Right lobe of liver (tissue), 6 donors: ENCODE measurements around the gene JRKL. TPM values are rescaled to one million over a fixed set of nuclear protein-coding genes. Genes with fewer than 3 reads are reported as not detected.

Experiments used
- ATAC-seq, 4 donors: fragments of 200-7000 bp; cut with Tn5 transposase; one replicate each; pipeline ENCODE4 v1.9.1; 2020; ENCODE audit warnings: mild to moderate bottlenecking in 4 of 4, moderate library complexity in 4 of 4
- DNase-seq, 3 donors: peaks; one replicate each; pipeline ENCODE4 v3.0.0-alpha.2; 2020
- H3K27ac ChIP-seq, 3 donors: fragments of 200-600 bp; one replicate each; pipeline ENCODE4 v1.8.0; 2022
- H3K27me3 ChIP-seq, 2 donors: fragments of 200-600 bp; one replicate each; pipeline ENCODE4 v1.8.0; 2022
- H3K36me3 ChIP-seq, 4 donors: fragments of 200-600 bp; sonication (generic) in 1 of 4; one replicate each; pipeline versions ENCODE4 v1.5.1 to v1.8.0; 2017 to 2022; ENCODE audit warnings: control low read depth in 1 of 4
- H3K4me1 ChIP-seq, 4 donors: fragments of 200-600 bp; sonication (generic) in 1 of 4; one replicate each; pipeline versions ENCODE4 v1.5.1 to v1.8.0; 2017 to 2022; ENCODE audit warnings: control low read depth in 1 of 4
- H3K4me3 ChIP-seq, 3 donors: fragments of 200-600 bp; one replicate each; pipeline ENCODE4 v1.8.0; 2022
- H3K9me3 ChIP-seq, 4 donors: fragments of 200-600 bp; sonication (generic) in 1 of 4; one replicate each; pipeline versions ENCODE4 v1.5.1 to v1.8.0; 2017 to 2022; ENCODE audit warnings: control low read depth in 1 of 4
- POLR2A ChIP-seq: fragments of 450-650 bp; IDR thresholded peaks from one replicate; pipeline ENCODE4 v1.6.1; 2017; ENCODE audit warnings: antibody characterized with exemption, mild to moderate bottlenecking
- WGBS: methylation state at CpG from one replicate; pipeline ENCODE4 v1.1.6; 2018; ENCODE audit warnings: low coverage, low lambda C conversion rate; ENCODE audit not compliant: insufficient coverage; ENCODE audit errors: missing lambda C conversion rate; 5-methylcytosine and 5-hydroxymethylcytosine counted together
- intact Hi-C, 2 donors: fragments of 100-400 bp; cut with DNase I; formaldehyde crosslinking; loops; one replicate each; pipeline versions ENCODE4 v1.11.2 to v1.14.1; 2022
- total RNA-seq, 6 experiments: library from RNA; depleted of rRNA in 2 of 6; stranded (reverse); fragments of >200 nt in 2 of 6; fragmentation: NEBNext Ultra II Directional in 3 of 6; extraction: Animal tissue kit (Norgen Biotek cat#: 25700) in 3 of 6; gene quantifications; one replicate each; pipeline versions ENCODE4 v1.1.0 to v1.2.4, GENCODE V29; 2016 to 2023
- TF ChIP-seq, protein P1 (sequence below), 4 donors: fragments of 200-600 bp in 3 of 4; fragments of 450-650 bp in 1 of 4; IDR thresholded peaks; one replicate each; pipeline versions ENCODE4 v1.5.1 to v1.8.0; 2016 to 2022; ENCODE audit warnings: antibody characterized with exemption in 4 of 4, mild to moderate bottlenecking in 2 of 4
- donor health status: DM: no; HTN: yes; CAD: no.
- donor health status: DM: no; HTN: no; CAD: no.
- donor health status: DM: no; HTN: no; CAD: no.
- donor health status: DM: no; HTN: yes; CAD: no.
- donor health status: DM: no; HTN: yes; CAD: no.

Gene JRKL
- total RNA-seq, 6 experiments from 2014 or later = 0.86 to 2.7 (median 1.6) TPM

DNA sequence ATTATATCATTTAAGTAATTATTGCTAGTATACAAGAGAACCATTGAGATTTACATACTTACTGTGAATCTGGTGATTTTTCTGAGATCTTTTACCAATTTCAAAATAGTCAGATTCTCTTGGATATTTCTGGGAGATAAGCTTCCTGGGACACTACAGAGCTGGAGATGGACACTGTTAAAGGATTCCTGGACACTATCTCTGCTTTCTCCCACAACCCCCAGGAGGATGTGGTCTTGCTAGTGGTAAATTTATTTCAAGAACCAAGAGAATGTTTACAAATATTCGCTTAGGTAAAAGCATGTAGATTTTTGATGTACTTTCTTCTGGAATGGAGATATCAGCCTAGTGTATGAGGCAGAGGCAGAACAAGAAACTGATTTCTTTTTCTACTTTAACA, 13.0 kb upstream of the JRKL start:
- peaks cover 0 to 4% (median 0%) of the 10 kb centered on the region in 4 donors for H3K36me3 ChIP-seq
- H3K27me3 ChIP-seq = no peaks in the 10 kb centered on the region
- DNase-seq (no peak), ATAC-seq (no peak)
- TF ChIP-seq POLR2A = no peak
- TF ChIP-seq, protein P1, sequence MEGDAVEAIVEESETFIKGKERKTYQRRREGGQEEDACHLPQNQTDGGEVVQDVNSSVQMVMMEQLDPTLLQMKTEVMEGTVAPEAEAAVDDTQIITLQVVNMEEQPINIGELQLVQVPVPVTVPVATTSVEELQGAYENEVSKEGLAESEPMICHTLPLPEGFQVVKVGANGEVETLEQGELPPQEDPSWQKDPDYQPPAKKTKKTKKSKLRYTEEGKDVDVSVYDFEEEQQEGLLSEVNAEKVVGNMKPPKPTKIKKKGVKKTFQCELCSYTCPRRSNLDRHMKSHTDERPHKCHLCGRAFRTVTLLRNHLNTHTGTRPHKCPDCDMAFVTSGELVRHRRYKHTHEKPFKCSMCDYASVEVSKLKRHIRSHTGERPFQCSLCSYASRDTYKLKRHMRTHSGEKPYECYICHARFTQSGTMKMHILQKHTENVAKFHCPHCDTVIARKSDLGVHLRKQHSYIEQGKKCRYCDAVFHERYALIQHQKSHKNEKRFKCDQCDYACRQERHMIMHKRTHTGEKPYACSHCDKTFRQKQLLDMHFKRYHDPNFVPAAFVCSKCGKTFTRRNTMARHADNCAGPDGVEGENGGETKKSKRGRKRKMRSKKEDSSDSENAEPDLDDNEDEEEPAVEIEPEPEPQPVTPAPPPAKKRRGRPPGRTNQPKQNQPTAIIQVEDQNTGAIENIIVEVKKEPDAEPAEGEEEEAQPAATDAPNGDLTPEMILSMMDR (IDR thresholded peaks at IDR 0.05) = no peak
- intact Hi-C loops = no loop called here
- WGBS = 100% methylated on average over 1 of the region's 1 CpG
- no peaks in the 10 kb centered on the region for H3K9me3 ChIP-seq
- no peak overlapping the region for H3K4me3 ChIP-seq
- no peaks in the 10 kb centered on the region for H3K4me1 ChIP-seq
- H3K27ac ChIP-seq = no peak overlapping the region

DNA sequence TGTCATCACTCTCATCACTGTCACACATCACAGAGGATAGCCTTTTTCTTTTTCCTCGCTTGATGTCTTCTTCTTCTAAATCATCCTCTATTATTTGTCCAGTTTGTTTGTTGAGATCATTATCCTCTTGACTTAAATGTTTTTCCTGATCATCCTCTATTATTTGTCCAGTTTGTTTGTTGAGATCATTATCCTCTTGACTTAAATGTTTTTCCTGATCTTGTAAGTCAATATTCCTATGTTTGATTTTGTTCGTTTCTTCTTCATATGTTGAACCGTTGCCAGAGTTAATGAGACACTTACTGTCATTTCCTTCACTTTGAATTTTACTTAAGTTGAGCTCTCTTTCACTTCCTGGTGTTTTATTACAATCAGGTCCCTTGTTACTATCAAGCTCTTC, 5.7 kb upstream of the JRKL start:
- 63% methylated on average over 3 of the region's 3 CpGs for WGBS
- intact Hi-C loops = no loop called here
- no peaks in the 10 kb centered on the region for H3K9me3 ChIP-seq
- TF ChIP-seq, protein P1 (IDR thresholded peaks at IDR 0.05) = no peak
- no peak for TF ChIP-seq POLR2A
- no peak for ATAC-seq
- DNase-seq = no peak
- H3K4me1 ChIP-seq = peaks cover 0 to 7% (median 2%) of the 10 kb centered on the region in 4 donors
- no peak overlapping the region for H3K27ac ChIP-seq
- H3K36me3 ChIP-seq = peaks cover 0 to 12% (median 0%) of the 10 kb centered on the region in 4 donors
- no peaks in the 10 kb centered on the region for H3K27me3 ChIP-seq
- no peak overlapping the region for H3K4me3 ChIP-seq

DNA sequence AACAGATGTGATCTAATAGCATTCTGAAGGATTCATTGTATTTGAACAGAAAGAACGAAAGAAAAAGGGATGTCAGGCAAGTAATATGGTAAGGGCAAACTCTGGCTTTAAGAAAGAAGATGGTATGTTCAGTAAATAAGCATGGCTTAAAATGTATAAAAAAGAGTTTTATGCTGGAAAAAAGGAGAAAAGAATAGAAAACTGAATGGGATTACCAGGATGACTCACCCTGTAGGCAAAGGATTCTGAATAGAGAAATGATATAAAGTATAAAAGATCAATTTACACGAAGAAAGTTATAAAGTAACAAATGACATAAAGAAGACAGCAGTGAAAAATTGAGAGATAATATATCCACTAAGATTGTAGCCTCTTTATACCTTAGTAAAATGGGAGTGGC, 4.6 kb upstream of the JRKL start:
- Histone ChIP-seq H3K27ac (no peak overlapping the region), H3K4me1 (peaks cover 0 to 7% (median 2%) of the 10 kb centered on the region in 4 donors), H3K4me3 (no peak overlapping the region), H3K9me3 (no peaks in the 10 kb centered on the region), H3K27me3 (no peaks in the 10 kb centered on the region), H3K36me3 (peaks cover 0 to 12% (median 0%) of the 10 kb centered on the region in 4 donors)
- TF ChIP-seq, protein P1 (IDR thresholded peaks at IDR 0.05) = no peak
- TF ChIP-seq POLR2A = no peak
- no peak for DNase-seq
- WGBS = 92% methylated on average over 2 of the region's 2 CpGs
- intact Hi-C loops = no loop called here
- ATAC-seq = no peak

- H3K4me1 ChIP-seq = peaks cover 0 to 7% (median 2%) of the 10 kb centered on the region in 4 donors
- intact Hi-C loops = no loop called here
- DNase-seq = no peak
- H3K4me3 ChIP-seq = peak overlapping the region; percentile 67 to 86 (median 82)
- peak; percentile 42 to 63 (median 58) for ATAC-seq
- H3K27me3 ChIP-seq = no peaks in the 10 kb centered on the region
- H3K9me3 ChIP-seq = no peaks in the 10 kb centered on the region
- peaks cover 0 to 4% (median 0%) of the 10 kb centered on the region in 4 donors for H3K36me3 ChIP-seq
- peak overlapping the region; percentile 65 to 90 (median 80) for H3K27ac ChIP-seq
- TF ChIP-seq, protein P1 (IDR thresholded peaks at IDR 0.05) = peak in 1 of 4 donors; percentile 5
- no peak for TF ChIP-seq POLR2A
- 0% methylated on average over 10 of the region's 30 CpGs for WGBS
Observed at GRCh38 chr11:96388891-96389719, 708 bp upstream of the JRKL start.
